ENCODE measurements around the gene PPP2R1B.

GRCh38 chr11:111696556-111696955 is 69.6 kb downstream of the PPP2R1B start:
- TF ChIP-seq, protein P1, sequence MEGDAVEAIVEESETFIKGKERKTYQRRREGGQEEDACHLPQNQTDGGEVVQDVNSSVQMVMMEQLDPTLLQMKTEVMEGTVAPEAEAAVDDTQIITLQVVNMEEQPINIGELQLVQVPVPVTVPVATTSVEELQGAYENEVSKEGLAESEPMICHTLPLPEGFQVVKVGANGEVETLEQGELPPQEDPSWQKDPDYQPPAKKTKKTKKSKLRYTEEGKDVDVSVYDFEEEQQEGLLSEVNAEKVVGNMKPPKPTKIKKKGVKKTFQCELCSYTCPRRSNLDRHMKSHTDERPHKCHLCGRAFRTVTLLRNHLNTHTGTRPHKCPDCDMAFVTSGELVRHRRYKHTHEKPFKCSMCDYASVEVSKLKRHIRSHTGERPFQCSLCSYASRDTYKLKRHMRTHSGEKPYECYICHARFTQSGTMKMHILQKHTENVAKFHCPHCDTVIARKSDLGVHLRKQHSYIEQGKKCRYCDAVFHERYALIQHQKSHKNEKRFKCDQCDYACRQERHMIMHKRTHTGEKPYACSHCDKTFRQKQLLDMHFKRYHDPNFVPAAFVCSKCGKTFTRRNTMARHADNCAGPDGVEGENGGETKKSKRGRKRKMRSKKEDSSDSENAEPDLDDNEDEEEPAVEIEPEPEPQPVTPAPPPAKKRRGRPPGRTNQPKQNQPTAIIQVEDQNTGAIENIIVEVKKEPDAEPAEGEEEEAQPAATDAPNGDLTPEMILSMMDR (IDR thresholded peaks at IDR 0.05; ENCODE audit: extremely low read depth in 1 of 2, insufficient read depth in 1 of 2, low read depth in 1 of 2, low read length in 2 of 2): no peak
- TF ChIP-seq JUN (IDR thresholded peaks at IDR 0.05; ENCODE audit: borderline replicate concordance, insufficient read depth, insufficient read length, low read depth) (no peak), POLR2AphosphoS5 (IDR thresholded peaks at IDR 0.05; ENCODE audit: insufficient read depth, low read depth, low read length) (no peak), POLR2A (IDR thresholded peaks at IDR 0.05; ENCODE audit: low read depth, low read length) (no peak), EZH2 (IDR thresholded peaks at IDR 0.05; ENCODE audit: borderline replicate concordance, low read depth, low read length, severe bottlenecking) (no peak), FOS (IDR thresholded peaks at IDR 0.05; ENCODE audit: borderline replicate concordance, insufficient read depth, low read length) (no peak), MYC (IDR thresholded peaks at IDR 0.05; ENCODE audit: low read depth, low read length) (no peak), GATA2 (IDR thresholded peaks at IDR 0.05; ENCODE audit: insufficient read depth, insufficient read length, low read depth, low read length) (no peak)
- TF ChIP-seq, protein P2, sequence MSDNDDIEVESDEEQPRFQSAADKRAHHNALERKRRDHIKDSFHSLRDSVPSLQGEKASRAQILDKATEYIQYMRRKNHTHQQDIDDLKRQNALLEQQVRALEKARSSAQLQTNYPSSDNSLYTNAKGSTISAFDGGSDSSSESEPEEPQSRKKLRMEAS (IDR thresholded peaks at IDR 0.05; ENCODE audit: insufficient read depth, insufficient read length): no peak
